Measurements from ENCODE around the gene ZFP1. TPM values are rescaled to one million over a fixed set of nuclear protein-coding genes. Genes with fewer than 3 reads are reported as not detected.

Gene ZFP1
- total RNA-seq, 1 donor from 2014 or later: 19.8 TPM

- Mint-ChIP-seq H3K27me3 (no peaks in the 10 kb centered on the region), H3K36me3 (peaks cover 12% of the 10 kb centered on the region), H3K4me1 (ENCODE audit: unreplicated experiment) (peaks cover 11% of the 10 kb centered on the region), H3K4me3 (no peak overlapping the region), H3K27ac (no peak overlapping the region), H3K9me3 (no peaks in the 10 kb centered on the region)
- TF ChIP-seq CTCF (conservative IDR thresholded peaks at IDR 0.05): no peak
- no peak for DNase-seq (ENCODE audit: extremely low spot score, unreplicated experiment)
Measured at GRCh38 chr16:75102595-75102994, 45.7 kb upstream of the ZFP1 start.

DNA sequence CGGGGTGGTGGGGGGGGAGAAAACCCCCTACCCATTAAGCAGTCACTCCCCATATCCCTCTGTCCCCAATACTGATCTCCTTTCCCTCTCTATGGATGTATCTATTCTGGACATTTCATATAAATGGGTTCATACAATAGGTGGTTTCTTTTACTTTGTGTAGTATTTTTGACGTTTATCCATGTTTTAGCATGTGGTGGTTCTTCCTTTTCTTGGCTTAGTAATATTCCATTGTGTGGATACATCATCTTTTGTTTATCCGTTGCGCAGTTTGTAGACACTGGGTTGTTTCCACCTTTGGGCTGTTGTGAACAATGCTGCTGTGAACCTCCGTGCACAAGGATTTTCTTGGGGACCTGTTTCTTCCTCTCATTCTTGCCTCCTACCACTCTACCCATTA, 44.3 kb upstream of the ZFP1 start:
- Mint-ChIP-seq H3K36me3 (peaks cover 16% of the 10 kb centered on the region), H3K4me3 (no peak overlapping the region), H3K27ac (no peak overlapping the region), H3K27me3 (no peaks in the 10 kb centered on the region), H3K9me3 (no peaks in the 10 kb centered on the region), H3K4me1 (ENCODE audit: unreplicated experiment) (peaks cover 11% of the 10 kb centered on the region)
- DNase-seq (ENCODE audit: extremely low spot score, unreplicated experiment): no peak
- TF ChIP-seq CTCF (conservative IDR thresholded peaks at IDR 0.05): no peak

DNA sequence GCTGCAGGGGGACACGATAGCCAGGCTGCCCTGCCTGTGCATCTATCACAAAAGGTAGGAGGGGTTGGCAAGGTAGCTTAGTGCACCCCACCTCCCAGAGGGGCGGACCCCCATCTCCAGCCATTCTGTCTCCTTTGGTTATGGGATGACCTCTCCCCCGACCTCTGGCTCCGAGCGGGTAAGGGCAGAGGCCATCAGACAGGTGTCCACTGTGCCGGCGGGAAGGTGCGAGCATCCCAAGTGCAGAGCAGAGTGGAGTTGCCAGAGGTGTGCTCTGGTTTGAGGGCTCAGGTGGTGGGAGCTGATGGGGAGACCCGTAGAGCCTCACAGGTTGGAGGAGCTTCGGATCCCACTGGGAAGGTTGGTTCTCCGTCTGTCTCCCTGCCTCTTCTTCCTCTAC, 43.5 kb upstream of the ZFP1 start:
- Mint-ChIP-seq H3K27me3 (no peaks in the 10 kb centered on the region), H3K4me1 (ENCODE audit: unreplicated experiment) (peaks cover 5% of the 10 kb centered on the region), H3K4me3 (no peak overlapping the region), H3K27ac (no peak overlapping the region), H3K9me3 (no peaks in the 10 kb centered on the region), H3K36me3 (peaks cover 16% of the 10 kb centered on the region)
- TF ChIP-seq CTCF (conservative IDR thresholded peaks at IDR 0.05): no peak
- no peak for DNase-seq (ENCODE audit: extremely low spot score, unreplicated experiment)

GRCh38 chr16:75105306-75106061, 42.8 kb upstream of the ZFP1 start:
- no peaks in the 10 kb centered on the region for H3K9me3 Mint-ChIP-seq
- no peak for DNase-seq (ENCODE audit: extremely low spot score, unreplicated experiment)
- no peaks in the 10 kb centered on the region for H3K27me3 Mint-ChIP-seq
- H3K36me3 Mint-ChIP-seq: peaks cover 16% of the 10 kb centered on the region
- TF ChIP-seq CTCF (conservative IDR thresholded peaks at IDR 0.05): no peak
- H3K4me3 Mint-ChIP-seq: no peak overlapping the region
- H3K4me1 Mint-ChIP-seq (ENCODE audit: unreplicated experiment): peaks cover 4% of the 10 kb centered on the region
- H3K27ac Mint-ChIP-seq: no peak overlapping the region

DNA sequence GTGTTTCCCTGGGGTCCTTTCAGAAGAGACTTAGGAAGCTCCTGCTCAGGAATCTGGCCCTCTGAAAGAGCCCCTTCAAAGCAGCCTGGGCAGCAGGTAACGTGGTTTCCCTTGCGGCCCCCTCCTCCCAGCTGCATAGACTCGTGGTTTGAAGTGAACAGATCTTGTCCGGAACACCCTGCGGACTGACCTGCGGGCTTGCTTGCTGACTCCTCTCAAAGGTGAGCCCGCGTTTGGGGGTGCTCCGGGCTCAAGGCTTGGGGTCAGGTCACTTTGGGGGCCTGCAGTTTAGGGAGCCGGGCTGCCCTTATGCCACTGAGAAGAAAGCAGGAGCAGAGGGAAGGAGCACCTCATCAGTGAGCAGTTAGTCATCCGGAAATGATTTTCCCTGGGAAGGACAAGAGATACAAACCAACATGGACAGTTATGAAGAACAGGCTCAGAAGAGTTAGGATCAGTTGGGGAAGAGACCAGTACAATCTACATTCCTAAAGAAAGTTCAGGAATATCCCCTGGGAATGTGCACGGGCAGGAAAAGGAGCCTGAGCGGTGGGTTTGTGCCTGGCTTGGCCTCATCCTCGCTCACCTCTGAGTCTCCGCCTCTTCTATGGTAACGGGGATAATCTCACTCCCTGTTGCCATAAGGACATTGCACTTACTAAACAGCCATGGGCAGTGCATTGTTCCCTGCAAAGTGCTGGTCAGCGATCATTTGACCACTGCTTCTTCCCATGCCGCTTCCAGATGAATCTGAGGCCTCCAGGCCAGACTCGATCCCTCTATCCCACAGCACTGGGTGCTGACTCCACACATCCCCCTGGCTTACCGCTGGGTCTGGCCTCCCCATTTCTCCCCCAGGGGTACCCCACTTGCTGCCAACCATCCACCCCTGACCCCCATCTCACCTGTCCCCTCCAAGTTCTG, 41.7 kb upstream of the ZFP1 start:
- no peaks in the 10 kb centered on the region for H3K27me3 Mint-ChIP-seq
- no peak overlapping the region for H3K27ac Mint-ChIP-seq
- H3K4me1 Mint-ChIP-seq (ENCODE audit: unreplicated experiment): peaks cover 9% of the 10 kb centered on the region
- H3K9me3 Mint-ChIP-seq: no peaks in the 10 kb centered on the region
- peaks cover 16% of the 10 kb centered on the region for H3K36me3 Mint-ChIP-seq
- DNase-seq (ENCODE audit: extremely low spot score, unreplicated experiment): no peak
- TF ChIP-seq CTCF (conservative IDR thresholded peaks at IDR 0.05): no peak
- no peak overlapping the region for H3K4me3 Mint-ChIP-seq

All from type B pancreatic cell (in vitro differentiated cells).